ENCODE results near the gene CPNE9. TPM values are rescaled to one million over a fixed set of nuclear protein-coding genes. Genes with fewer than 3 reads are reported as not detected.

CPNE9 gene
- total and polyA plus RNA-seq, 2 of the 13 experiments (the other 11 are each of a cell fraction or from before 2014, with no cell fraction given), result 0.20 TPM; not detected in 1

DNA sequence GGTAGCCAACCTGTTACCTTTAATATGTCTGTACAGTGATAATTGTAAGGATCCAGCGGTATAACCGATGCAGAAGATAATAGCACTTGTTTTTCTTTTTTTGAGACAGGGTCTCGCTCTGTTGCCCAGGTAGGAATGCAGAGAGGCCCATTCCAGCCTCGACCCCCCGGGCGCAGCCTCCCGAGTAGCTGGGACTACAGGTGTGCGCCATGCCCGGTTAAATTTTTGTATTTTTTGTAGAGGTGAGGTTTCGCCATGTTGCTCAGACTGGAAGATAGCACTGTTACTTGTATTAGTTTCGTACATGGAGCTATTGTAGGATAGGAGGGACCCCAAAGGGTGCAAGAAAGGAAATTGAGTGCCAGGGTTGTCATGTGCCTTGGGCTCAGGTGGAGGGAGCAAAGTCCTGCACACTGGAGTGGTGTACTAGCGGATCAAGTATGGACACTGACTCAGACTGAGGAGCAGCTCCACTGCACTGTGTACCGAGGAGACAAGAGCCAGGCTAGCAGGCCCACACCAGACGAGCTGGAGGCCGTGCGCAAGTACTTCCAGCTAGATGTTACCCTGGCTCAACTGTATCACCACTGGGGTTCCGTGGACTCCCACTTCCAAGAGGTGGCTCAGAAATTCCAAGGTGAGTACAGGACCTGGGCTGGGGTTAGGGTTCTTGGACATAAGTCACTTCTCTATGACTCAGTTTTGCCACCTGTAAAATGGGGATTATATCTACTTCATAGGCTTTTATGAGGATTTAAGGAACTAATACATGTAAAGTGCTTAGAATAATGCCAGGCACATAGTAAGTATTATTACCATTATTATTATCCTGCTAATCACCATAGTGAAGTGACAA lies 47.2 kb downstream of the CPNE9 start (continued):
- TF ChIP-seq, protein P1, sequence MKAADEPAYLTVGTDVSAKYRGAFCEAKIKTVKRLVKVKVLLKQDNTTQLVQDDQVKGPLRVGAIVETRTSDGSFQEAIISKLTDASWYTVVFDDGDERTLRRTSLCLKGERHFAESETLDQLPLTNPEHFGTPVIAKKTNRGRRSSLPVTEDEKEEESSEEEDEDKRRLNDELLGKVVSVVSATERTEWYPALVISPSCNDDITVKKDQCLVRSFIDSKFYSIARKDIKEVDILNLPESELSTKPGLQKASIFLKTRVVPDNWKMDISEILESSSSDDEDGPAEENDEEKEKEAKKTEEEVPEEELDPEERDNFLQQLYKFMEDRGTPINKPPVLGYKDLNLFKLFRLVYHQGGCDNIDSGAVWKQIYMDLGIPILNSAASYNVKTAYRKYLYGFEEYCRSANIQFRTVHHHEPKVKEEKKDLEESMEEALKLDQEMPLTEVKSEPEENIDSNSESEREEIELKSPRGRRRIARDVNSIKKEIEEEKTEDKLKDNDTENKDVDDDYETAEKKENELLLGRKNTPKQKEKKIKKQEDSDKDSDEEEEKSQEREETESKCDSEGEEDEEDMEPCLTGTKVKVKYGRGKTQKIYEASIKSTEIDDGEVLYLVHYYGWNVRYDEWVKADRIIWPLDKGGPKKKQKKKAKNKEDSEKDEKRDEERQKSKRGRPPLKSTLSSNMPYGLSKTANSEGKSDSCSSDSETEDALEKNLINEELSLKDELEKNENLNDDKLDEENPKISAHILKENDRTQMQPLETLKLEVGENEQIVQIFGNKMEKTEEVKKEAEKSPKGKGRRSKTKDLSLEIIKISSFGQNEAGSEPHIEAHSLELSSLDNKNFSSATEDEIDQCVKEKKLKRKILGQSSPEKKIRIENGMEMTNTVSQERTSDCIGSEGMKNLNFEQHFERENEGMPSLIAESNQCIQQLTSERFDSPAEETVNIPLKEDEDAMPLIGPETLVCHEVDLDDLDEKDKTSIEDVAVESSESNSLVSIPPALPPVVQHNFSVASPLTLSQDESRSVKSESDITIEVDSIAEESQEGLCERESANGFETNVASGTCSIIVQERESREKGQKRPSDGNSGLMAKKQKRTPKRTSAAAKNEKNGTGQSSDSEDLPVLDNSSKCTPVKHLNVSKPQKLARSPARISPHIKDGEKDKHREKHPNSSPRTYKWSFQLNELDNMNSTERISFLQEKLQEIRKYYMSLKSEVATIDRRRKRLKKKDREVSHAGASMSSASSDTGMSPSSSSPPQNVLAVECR (CRISPR knock-in tag; IDR thresholded peaks at IDR 0.05; ENCODE audit: borderline replicate concordance), result no peak
- TF ChIP-seq, protein P2, sequence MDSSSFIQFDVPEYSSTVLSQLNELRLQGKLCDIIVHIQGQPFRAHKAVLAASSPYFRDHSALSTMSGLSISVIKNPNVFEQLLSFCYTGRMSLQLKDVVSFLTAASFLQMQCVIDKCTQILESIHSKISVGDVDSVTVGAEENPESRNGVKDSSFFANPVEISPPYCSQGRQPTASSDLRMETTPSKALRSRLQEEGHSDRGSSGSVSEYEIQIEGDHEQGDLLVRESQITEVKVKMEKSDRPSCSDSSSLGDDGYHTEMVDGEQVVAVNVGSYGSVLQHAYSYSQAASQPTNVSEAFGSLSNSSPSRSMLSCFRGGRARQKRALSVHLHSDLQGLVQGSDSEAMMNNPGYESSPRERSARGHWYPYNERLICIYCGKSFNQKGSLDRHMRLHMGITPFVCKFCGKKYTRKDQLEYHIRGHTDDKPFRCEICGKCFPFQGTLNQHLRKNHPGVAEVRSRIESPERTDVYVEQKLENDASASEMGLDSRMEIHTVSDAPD (CRISPR knock-in tag; IDR thresholded peaks at IDR 0.05), result no peak
- TF ChIP-seq FOSL2 (CRISPR knock-in tag; IDR thresholded peaks at IDR 0.05), result peak; percentile 59
- TF ChIP-seq ZNF572 (CRISPR knock-in tag; IDR thresholded peaks at IDR 0.05), result no peak
- TF ChIP-seq CBX1 (IDR thresholded peaks at IDR 0.05; ENCODE audit: low read depth), result no peak
- peak; percentile 28; the same call in 1 of the 2 replicates for TF ChIP-seq MYC (CRISPR knock-in tag; IDR thresholded peaks at IDR 0.05; ENCODE audit: borderline replicate concordance)
- peak; percentile 85; the same call in 1 of the 2 replicates for TF ChIP-seq ZNF121 (CRISPR knock-in tag; IDR thresholded peaks at IDR 0.05)
- TF ChIP-seq ZSCAN30 (CRISPR knock-in tag; IDR thresholded peaks at IDR 0.05), result no peak
- TF ChIP-seq HNF4A (CRISPR knock-in tag; IDR thresholded peaks at IDR 0.05), result peak; percentile 67
- no peak for TF ChIP-seq BRD4 (CRISPR knock-in tag; IDR thresholded peaks at IDR 0.05)
- TF ChIP-seq ZNF792 (CRISPR knock-in tag; IDR thresholded peaks at IDR 0.05), result 0 out of 2 replicates have a peak, but pooled peaks have one; percentile 26
- TF ChIP-seq, protein P3, sequence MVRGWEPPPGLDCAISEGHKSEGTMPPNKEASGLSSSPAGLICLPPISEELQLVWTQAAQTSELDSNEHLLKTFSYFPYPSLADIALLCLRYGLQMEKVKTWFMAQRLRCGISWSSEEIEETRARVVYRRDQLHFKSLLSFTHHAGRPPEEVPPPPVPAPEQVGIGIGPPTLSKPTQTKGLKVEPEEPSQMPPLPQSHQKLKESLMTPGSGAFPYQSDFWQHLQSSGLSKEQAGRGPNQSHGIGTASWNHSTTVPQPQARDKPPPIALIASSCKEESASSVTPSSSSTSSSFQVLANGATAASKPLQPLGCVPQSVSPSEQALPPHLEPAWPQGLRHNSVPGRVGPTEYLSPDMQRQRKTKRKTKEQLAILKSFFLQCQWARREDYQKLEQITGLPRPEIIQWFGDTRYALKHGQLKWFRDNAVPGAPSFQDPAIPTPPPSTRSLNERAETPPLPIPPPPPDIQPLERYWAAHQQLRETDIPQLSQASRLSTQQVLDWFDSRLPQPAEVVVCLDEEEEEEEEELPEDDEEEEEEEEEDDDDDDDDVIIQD (CRISPR knock-in tag; IDR thresholded peaks at IDR 0.05; ENCODE audit: low read depth), result no peak
- TF ChIP-seq ZIK1 (CRISPR knock-in tag; IDR thresholded peaks at IDR 0.05; ENCODE audit: borderline replicate concordance, low read depth), result no peak
- TF ChIP-seq ZNF644 (CRISPR knock-in tag; IDR thresholded peaks at IDR 0.05; ENCODE audit: low read depth), result no peak
- TF ChIP-seq ZNF430 (CRISPR knock-in tag; IDR thresholded peaks at IDR 0.05), result no peak
- TF ChIP-seq, protein P4, sequence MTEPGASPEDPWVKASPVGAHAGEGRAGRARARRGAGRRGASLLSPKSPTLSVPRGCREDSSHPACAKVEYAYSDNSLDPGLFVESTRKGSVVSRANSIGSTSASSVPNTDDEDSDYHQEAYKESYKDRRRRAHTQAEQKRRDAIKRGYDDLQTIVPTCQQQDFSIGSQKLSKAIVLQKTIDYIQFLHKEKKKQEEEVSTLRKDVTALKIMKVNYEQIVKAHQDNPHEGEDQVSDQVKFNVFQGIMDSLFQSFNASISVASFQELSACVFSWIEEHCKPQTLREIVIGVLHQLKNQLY (CRISPR knock-in tag; IDR thresholded peaks at IDR 0.05), result 0 out of 2 replicates have a peak, but pooled peaks have one; percentile 16
- TF ChIP-seq ZNF577 (CRISPR knock-in tag; IDR thresholded peaks at IDR 0.05; ENCODE audit: borderline replicate concordance, low read depth), result no peak
- no peak for TF ChIP-seq NR2F6 (IDR thresholded peaks at IDR 0.05)
- TF ChIP-seq NR2F6 (CRISPR knock-in tag; IDR thresholded peaks at IDR 0.05), result no peak
- no peak for TF ChIP-seq PCBP2 (optimal IDR thresholded peaks at IDR 0.05; ENCODE audit: low read depth, low read length, poor library complexity, severe bottlenecking)
- TF ChIP-seq, protein P5, sequence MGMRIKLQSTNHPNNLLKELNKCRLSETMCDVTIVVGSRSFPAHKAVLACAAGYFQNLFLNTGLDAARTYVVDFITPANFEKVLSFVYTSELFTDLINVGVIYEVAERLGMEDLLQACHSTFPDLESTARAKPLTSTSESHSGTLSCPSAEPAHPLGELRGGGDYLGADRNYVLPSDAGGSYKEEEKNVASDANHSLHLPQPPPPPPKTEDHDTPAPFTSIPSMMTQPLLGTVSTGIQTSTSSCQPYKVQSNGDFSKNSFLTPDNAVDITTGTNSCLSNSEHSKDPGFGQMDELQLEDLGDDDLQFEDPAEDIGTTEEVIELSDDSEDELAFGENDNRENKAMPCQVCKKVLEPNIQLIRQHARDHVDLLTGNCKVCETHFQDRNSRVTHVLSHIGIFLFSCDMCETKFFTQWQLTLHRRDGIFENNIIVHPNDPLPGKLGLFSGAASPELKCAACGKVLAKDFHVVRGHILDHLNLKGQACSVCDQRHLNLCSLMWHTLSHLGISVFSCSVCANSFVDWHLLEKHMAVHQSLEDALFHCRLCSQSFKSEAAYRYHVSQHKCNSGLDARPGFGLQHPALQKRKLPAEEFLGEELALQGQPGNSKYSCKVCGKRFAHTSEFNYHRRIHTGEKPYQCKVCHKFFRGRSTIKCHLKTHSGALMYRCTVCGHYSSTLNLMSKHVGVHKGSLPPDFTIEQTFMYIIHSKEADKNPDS (CRISPR knock-in tag; IDR thresholded peaks at IDR 0.05), result no peak

All from HepG2 (cell line).